Stimulated activated CD4-positive, alpha-beta T cell treated with anti-CD3 and anti-CD28 coated beads, Interleukin-15, amount 100 ng/mL, for 48 hours (primary cell): ENCODE measurements around the gene KPNA3.
"Not testable (repeated sequence)": the region's sequence is repeated elsewhere in the genome, so short reads cannot be mapped to it uniquely, and the experiment has no call there.

ENCODE experiments used
- DNase-seq, 2 donors: peaks; one replicate each; pipeline ENCODE4 v3.0.0-alpha.2; 2020; ENCODE audit warnings: low read depth in 2 of 2

The KPNA3 gene

DNA sequence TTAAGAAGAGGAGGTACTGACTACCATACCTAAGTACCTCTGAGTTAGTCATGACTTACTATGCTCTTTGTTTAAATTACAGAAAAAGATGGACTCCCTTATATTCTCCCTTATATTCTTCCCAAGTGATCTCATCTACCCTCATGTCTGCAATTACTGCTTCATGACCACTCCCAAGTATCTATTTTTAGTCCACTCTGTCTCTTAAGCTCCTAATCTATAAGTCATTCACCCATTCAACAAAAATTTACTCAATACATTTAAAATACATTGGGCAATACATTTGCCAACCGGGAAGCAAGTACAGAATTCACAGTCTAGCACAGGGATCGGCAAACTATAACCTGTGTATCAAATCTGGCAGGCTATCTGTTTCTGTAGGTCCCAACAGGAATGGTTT lies 42.6 kb downstream of the KPNA3 start:
- no peak for DNase-seq

DNA sequence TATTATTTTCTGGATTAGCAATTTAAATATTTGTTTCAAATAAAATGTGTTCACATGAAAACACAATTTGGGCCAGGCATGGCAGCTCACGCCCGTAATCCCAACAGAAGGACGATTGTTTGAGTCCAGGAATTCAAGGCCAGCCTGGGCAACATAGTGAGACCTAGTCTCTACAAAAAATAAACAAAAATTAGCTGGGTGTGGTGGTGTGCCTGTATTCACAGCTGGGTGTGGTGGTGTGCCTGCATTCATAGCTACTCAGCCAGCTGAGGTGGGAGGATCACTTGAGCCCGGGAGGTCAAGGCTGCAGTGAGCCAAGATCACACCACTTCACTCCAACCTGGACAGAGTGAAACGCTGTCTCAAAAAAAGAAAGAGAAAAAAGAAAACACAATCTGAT lies 46.4 kb downstream of the KPNA3 start:
- DNase-seq: no peak

DNA sequence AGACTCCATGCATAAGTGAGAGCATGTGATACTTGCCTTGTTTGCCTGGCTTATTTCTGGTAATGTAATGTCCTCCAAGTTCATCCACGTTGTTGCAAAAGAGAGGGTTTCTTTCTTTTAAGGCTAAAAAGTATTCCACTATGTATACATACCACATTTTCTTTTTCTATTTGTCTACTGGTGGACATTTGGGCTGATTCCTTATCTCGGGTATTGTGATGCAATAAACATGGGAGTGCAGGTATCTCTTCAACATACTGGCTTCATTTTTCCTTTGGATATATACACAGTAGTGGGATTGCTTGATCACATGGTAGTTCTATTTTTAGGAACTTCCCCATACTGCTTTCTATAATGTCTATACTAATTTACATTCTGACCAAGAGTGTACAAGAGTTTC lies 51.6 kb downstream of the KPNA3 start:
- DNase-seq: no peak

DNA sequence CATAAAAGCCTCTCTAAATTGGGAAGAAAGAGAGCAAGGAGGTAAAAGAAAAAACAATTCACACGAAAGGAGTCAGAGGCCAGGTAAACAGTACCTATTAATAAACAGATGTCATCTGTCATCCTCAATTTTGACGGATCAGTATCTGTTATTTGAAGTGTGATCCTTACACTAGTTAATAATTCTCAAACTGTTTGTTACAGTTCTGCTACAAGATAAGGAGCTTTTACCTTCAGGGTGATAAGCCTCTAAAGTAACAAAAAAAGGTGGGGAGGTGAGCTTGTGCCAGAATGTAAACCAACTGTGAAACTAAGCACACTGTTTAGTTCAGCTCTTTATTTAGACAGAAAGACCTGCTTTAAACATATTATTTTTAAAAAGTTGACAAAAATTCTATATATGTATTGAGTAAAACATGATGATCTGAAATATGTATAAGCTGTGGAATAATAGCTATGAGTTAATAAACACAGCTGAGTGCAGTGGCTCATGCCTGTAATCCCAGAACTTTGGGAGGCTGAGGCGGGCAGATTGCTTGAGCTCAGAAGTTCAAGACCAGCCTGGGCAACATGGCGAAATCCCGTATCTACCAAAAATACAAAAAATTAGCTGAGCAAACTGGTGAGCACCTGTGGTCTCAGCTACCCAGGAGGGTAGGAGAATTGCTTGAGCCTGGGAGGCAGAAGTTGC lies 52.8 kb downstream of the KPNA3 start:
- DNase-seq: no peak

- no peak for DNase-seq
These were observed 59.1 kb downstream of the KPNA3 start for GRCh38 chr13:49733181-49733951.

- DNase-seq: no peak
These were observed 60.7 kb downstream of the KPNA3 start for GRCh38 chr13:49731766-49732165.

GRCh38 chr13:49716615-49717014 lies 75.9 kb downstream of the KPNA3 start:
- DNase-seq: no peak

DNA sequence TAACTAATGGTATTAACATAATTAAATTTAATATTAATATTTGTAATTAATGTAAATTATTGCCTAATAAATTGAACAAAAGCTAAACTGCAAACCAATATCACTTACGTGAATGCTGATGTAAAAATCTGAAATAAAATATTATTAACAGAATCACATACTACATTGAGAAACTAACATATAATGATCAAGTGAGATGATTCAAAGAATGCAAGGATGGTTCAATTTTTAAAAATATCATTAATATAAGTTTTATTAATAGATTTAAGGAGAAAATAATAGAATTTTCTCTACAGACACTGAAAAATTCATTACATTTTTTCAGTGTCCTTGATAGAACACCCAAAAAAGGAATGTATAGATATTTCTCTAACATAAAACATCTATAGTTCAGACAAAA lies 77.7 kb downstream of the KPNA3 start:
- DNase-seq: no peak

DNA sequence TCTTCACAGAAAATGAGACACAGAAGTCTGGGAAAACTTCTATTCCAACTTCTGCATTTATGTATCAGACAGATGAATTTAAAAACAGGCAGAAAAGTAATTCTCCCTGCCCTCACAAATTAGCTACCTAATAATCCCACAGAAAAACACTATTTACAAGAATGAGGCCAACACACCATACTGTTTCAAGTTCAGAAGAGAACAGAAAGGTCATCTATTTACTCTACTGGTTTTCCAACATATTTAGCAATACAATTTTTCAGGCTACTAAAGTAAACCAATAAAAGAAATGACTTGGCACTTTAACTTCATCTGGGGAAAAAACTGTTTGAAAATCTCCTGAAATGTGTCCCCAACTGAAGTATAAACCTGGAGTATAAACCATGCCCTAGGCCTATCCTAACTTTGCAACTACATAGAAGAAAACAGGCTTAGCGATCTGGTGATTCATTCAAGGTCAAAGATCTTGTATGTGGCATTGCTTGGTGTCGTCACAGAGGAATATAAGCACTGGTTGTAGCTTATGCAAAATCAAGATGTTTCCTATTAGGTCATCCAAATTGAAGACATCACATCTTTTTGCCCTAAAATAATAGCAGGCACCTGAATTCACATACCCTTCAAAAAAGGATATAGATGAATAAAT lies 81.1 kb downstream of the KPNA3 start:
- no peak for DNase-seq

- not testable (repeated sequence) for DNase-seq
These were observed 88.2 kb downstream of the KPNA3 start for GRCh38 chr13:49704264-49704663.

- DNase-seq: no peak
These were observed 91.0 kb downstream of the KPNA3 start for GRCh38 chr13:49701491-49701890.

DNA sequence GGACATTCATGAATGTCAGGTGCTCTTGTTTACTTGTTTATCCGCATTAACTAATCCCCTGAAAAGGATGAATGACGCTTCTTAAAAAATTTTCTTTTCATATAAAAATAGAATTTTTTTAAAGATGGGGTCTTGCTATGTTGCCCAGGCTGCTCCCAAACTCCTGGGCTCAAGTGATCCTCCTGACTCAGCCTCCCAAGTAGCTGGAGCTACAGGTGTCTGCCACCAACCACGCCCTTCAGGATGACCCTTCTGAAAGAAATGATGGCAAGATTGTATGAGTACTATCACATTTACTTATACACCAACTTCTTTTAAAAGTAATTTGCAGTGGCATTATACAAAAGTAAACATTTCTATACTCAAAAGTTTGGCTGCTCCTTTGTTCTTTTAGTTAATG lies 95.0 kb downstream of the KPNA3 start:
- DNase-seq: no peak

DNA sequence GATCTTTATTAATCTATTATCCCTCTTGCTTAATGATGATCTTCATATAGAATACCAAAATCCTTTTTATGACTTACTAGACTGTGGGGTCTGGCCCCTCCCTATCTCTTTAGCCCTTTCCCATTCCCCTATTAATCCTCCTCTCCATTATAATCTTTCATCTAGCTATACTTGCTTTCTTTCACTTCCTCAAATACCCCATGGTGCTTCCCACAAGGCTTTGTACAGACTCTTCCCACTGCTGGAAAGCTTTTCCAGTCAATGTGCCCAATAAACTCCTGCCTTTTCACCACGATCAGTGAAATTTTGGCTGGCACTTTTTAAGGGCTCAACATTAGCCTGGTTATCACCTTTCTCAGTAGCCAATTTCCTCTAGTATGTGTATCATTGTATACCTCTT lies 98.0 kb downstream of the KPNA3 start:
- no peak for DNase-seq

GRCh38 chr13:49693877-49694276 lies 98.6 kb downstream of the KPNA3 start:
- DNase-seq: no peak

- no peak for DNase-seq
These were observed 99.2 kb downstream of the KPNA3 start for GRCh38 chr13:49693191-49693733.

DNA sequence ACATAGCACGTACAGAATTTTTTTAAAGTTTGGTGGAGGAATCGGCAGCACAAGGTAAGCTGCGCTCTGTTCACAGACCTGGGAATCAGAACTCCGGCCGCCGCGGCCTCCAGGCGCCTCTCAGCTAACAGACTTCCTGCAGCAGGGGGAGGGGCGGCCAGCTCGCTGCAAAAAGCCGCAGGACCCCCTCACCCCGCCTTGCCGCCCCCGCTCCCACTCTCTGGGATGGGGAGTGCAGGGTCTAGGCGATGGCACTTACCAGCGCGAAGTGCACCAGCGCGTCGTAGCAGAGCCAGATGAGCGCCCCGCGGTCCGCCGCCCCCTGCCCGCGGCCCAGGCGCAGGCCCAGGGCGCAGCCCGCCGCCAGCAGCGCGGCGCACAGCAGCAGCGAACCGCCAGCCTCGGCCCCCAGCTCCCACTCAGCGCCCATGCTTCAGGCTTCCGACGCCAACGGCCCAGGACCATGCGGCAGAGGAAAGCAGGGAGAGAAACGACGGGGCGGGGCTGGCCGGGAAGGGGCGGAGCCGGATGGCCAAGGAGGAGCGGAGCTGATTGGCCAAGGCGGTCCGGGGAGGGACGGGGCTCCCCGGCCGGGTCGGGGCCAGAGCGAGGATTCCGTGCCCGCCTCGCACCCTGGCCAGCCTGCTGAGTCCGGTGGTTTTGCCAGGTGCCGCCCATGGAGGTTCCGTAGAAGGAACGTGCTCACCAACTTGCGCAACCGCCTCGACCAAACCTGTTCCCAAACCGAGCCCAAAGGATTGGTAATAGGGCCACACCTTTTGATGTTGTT lies 101.3 kb downstream of the KPNA3 start, which contains the start of gene EBPL:
Gene EBPL (minus strand): TSS at position 492 of the 790 bp plus-strand sequence. CDS start 62 bp downstream, at position 430.
- peak; percentile 82 to 90 for DNase-seq

GRCh38 chr13:49690133-49690994 lies 102.1 kb downstream of the KPNA3 start:
- no peak for DNase-seq

DNA sequence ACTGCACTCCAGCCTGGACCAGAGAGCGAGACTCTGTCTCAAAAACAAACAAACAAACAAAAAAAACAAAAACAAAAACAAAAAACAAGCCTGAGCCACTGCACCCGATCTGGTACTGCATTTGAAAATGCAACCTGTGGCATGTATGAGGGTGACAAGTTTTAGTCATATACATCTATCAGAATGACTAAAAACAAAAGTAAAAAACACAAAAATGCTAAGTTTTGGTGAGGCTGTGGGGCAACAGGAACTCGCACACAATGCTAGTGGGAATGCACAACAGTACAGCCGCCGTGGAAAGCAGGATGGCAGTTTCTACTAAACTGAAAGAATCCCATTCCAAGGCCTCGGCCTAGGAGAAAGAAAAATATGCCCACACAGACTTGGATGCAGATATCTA lies 109.0 kb downstream of the KPNA3 start:
- DNase-seq: no peak

- no peak for DNase-seq
These were observed 110.5 kb downstream of the KPNA3 start for GRCh38 chr13:49681842-49682435.

DNA sequence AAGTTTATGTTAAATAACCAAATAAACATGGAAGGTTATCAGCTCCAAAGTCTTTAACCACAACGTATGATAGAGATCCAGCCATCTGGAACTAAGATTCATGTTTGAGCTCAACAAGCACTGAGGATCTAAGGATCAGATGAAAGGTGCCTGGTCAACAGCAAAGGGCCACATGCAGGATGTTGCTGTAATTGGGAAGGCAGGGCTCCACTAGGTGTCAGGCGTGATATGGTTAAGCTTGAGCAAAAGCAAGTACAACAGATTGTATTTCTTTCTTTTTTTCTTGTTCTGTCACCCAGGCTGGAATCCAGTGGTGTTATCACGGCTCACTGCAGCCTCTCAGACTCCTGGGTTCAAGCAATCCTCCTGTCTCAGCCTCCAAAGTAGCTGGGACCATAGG lies 113.2 kb downstream of the KPNA3 start:
- no peak for DNase-seq
